SK-N-SH treated with all-trans-retinoic acid at 6 μM for 48 hours (cell line): ENCODE data around the gene SLC35F4.

Source experiments
- ARNTL ChIP-seq: fragments of 450-650 bp; formaldehyde crosslinking; IDR thresholded peaks from 2 replicates; pipeline ENCODE4 v1.5.0; 2020; ENCODE audit warnings: low read depth, mild to moderate bottlenecking, moderate library complexity, borderline replicate concordance
- BACH2 ChIP-seq: fragments of 250-450 bp; sonication (Bioruptor Pico); IDR thresholded peaks from 2 replicates; pipeline ENCODE4 v1.9.0; 2021; ENCODE audit warnings: mild to moderate bottlenecking, borderline replicate concordance
- CREB5 ChIP-seq: fragments of 250-450 bp; sonication (Bioruptor Pico); IDR thresholded peaks from 2 replicates; pipeline ENCODE4 v1.5.1; 2020; ENCODE audit warnings: low read depth, mild to moderate bottlenecking, moderate library complexity
- ISL1 ChIP-seq: fragments of 250-450 bp; sonication (Bioruptor Pico); IDR thresholded peaks from 2 replicates; pipeline ENCODE4 v2.1.2; 2022; ENCODE audit warnings: mild to moderate bottlenecking, moderate library complexity
- PATZ1 ChIP-seq: fragments of 250-450 bp; sonication (Bioruptor Pico); IDR thresholded peaks from 2 replicates; pipeline ENCODE4 v1.8.0; 2020; ENCODE audit warnings: mild to moderate bottlenecking, moderate library complexity, borderline replicate concordance
- PPARA ChIP-seq: fragments of 250-450 bp; sonication (Bioruptor Pico); IDR thresholded peaks from 2 replicates; pipeline ENCODE4 v1.5.0; 2020; ENCODE audit warnings: mild to moderate bottlenecking, borderline replicate concordance
- TOX ChIP-seq: fragments of 250-450 bp; sonication (Bioruptor Pico); IDR thresholded peaks from 2 replicates; pipeline ENCODE4 v1.8.0; 2021; ENCODE audit warnings: mild to moderate bottlenecking, moderate library complexity, borderline replicate concordance
- ZC3H10 ChIP-seq: fragments of 250-450 bp; sonication (Bioruptor Pico); IDR thresholded peaks from 2 replicates; pipeline ENCODE4 v1.5.1; 2021; ENCODE audit warnings: mild to moderate bottlenecking, moderate library complexity

- TF ChIP-seq TOX (CRISPR knock-in tag) (no peak), ISL1 (no peak), PATZ1 (CRISPR knock-in tag) (no peak), ARNTL (CRISPR knock-in tag) (no peak), ZC3H10 (CRISPR knock-in tag) (no peak), CREB5 (no peak), PPARA (CRISPR knock-in tag) (no peak), BACH2 (CRISPR knock-in tag) (no peak)
Measured at GRCh38 chr14:57574617-57575288, 291.1 kb downstream of the SLC35F4 start.
